ENCODE measurements around the gene ARL15.

DNA sequence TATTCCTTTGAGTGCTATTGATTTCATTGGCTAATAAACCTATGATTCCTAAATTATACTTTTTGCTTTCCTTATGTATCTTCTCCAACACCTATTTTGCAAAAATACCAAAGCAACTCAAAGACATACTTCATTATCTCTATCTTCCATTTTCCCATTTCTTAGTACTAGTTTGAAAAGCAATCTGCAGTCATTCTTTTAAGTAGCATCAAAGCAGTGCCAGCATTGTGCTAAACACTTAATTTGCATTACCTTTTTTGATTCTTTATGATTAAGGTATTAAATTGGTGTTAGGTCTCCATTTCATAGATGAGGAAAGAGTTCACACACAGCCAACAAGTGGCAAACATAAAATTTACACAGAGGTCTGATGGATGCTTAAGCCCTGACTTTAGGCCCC is 330.3 kb downstream of the ARL15 start:
- TF ChIP-seq POLR2A (IDR thresholded peaks at IDR 0.05) (no peak), CTCF (IDR thresholded peaks at IDR 0.05) (no peak)
